Mucosa of descending colon (tissue), 3 donors: ENCODE results near the gene ZNF831. TPM values are rescaled to one million over a fixed set of nuclear protein-coding genes. Genes with fewer than 3 reads are reported as not detected.

Source experiments
- ATAC-seq: fragments of 200-7000 bp; cut with Tn5 transposase; one replicate; pipeline ENCODE4 v1.9.1; 2020; ENCODE audit warnings: mild to moderate bottlenecking, moderate library complexity
- DNase-seq, 3 donors: peaks; one replicate each; pipeline ENCODE4 v3.0.0-alpha.2; 2020
- H3K36me3 ChIP-seq: fragments of 200-600 bp; one replicate; pipeline ENCODE4 v1.8.0; 2021; ENCODE audit warnings: low read depth, mild to moderate bottlenecking
- H3K4me1 ChIP-seq: fragments of 200-600 bp; one replicate; pipeline ENCODE4 v1.8.0; 2021; ENCODE audit warnings: low read depth, mild to moderate bottlenecking
- H3K4me3 ChIP-seq: fragments of 200-600 bp; one replicate; pipeline ENCODE4 v1.8.0; 2021; ENCODE audit warnings: mild to moderate bottlenecking
- H3K9me3 ChIP-seq: fragments of 200-600 bp; one replicate; pipeline ENCODE4 v1.8.0; 2021; ENCODE audit warnings: mild to moderate bottlenecking
- intact Hi-C, 2 donors: fragments of 100-400 bp; cut with DNase I in 1 of 2; cut with micrococcal nuclease in 1 of 2; formaldehyde crosslinking; loops; one replicate each; pipeline versions ENCODE4 v1.11.0 to v1.11.1; 2022; cut with DNase I, micrococcal nuclease
- total RNA-seq, 3 donors: library from RNA; stranded (reverse); fragmentation: NEBNext Ultra II Directional in 2 of 3; extraction: Animal tissue kit (Norgen Biotek cat#: 25700) in 2 of 3; gene quantifications; one replicate each; pipeline versions ENCODE4 v1.2.1 to v1.2.4, GENCODE V29; 2021 to 2023
- TF ChIP-seq, protein P1 (sequence below): fragments of 200-600 bp; IDR thresholded peaks from one replicate; pipeline ENCODE4 v1.8.0; 2022; ENCODE audit warnings: antibody characterized with exemption, mild to moderate bottlenecking
- donor health status: DM: no; HTN: no; CAD: no; lungs with moderate emphysema.
- donor health status: DM: no; HTN: no; CAD: no.
- donor health status: DM: no; HTN: yes; CAD: no.

ZNF831 gene
- total RNA-seq, 3 donors from 2014 or later, result 0.38 to 0.89 (median 0.57) TPM

DNA sequence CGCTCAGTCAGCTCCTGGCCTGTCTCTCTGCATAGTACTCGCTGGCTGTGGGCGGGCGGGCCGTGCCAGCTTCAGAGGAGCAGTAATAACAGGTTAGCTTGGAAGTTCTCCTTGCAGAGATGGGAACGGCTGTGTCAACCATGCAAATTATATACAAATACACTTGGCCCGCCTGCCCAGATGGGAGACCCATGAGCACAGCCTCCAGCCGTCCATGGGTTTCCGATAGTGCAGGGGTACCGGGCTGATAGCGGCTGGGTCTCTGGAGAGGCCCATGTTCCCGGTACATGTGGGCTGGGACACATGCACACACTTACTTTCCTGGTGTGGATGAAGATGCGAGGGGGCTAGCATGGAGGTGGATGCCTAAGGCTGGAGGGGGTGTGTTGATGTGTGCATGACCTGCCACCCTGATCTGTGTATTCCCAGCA is 12.8 kb upstream of the ZNF831 start:
- Histone ChIP-seq H3K4me1 (peaks cover 3% of the 10 kb centered on the region), H3K36me3 (no peaks in the 10 kb centered on the region), H3K9me3 (no peaks in the 10 kb centered on the region), H3K4me3 (no peak overlapping the region)
- TF ChIP-seq, protein P1, sequence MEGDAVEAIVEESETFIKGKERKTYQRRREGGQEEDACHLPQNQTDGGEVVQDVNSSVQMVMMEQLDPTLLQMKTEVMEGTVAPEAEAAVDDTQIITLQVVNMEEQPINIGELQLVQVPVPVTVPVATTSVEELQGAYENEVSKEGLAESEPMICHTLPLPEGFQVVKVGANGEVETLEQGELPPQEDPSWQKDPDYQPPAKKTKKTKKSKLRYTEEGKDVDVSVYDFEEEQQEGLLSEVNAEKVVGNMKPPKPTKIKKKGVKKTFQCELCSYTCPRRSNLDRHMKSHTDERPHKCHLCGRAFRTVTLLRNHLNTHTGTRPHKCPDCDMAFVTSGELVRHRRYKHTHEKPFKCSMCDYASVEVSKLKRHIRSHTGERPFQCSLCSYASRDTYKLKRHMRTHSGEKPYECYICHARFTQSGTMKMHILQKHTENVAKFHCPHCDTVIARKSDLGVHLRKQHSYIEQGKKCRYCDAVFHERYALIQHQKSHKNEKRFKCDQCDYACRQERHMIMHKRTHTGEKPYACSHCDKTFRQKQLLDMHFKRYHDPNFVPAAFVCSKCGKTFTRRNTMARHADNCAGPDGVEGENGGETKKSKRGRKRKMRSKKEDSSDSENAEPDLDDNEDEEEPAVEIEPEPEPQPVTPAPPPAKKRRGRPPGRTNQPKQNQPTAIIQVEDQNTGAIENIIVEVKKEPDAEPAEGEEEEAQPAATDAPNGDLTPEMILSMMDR, result no peak
- ATAC-seq (no peak), DNase-seq (no peak)
- intact Hi-C loops, result no loop called here

DNA sequence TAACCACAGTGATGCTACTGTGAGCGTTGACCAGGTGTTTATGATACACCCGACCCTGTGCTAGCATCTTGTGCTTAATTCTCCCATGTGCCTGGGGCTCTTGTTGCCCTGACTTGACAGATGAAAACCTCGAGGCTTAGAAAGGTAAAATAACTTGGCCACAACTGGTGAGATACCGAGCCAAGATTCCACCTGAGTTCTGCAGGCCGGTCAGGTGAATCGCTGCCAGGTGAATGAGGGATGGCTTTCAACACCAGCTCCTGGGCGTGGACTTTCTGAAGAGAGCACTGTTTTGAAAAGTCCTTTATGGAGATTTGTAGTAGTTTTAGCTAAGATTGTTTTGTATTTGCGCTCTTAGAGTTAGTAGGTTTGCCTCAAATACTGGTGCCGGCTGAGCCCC is 12.2 kb upstream of the ZNF831 start:
- Histone ChIP-seq H3K36me3 (no peaks in the 10 kb centered on the region), H3K4me1 (peaks cover 3% of the 10 kb centered on the region), H3K9me3 (no peaks in the 10 kb centered on the region), H3K4me3 (no peak overlapping the region)
- TF ChIP-seq, protein P1, result no peak
- ATAC-seq (no peak), DNase-seq (no peak)
- intact Hi-C loops, result no loop called here

DNA sequence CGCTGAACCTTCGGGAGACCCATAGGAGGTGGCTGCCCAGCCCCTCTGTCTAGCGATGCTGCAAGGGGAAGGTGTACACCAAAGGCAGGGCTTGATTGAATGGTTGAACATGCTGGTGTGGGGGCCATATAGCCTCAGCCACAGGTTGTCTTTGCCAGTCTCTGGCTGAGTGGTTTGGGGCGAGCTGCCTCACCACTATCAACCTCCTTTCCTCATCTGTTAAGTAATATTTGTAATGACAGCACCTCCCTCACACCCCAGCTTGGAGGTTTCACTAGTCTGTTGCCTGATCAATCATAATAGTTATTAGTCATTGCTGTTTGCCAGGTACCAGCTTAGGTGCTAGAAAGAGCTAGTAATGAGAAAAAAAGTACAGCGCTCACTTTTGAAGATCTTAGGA is 11.8 kb upstream of the ZNF831 start:
- Histone ChIP-seq H3K4me1 (peaks cover 3% of the 10 kb centered on the region), H3K36me3 (no peaks in the 10 kb centered on the region), H3K9me3 (no peaks in the 10 kb centered on the region), H3K4me3 (no peak overlapping the region)
- TF ChIP-seq, protein P1, result no peak
- ATAC-seq (no peak), DNase-seq (no peak)
- intact Hi-C loops, result no loop called here

DNA sequence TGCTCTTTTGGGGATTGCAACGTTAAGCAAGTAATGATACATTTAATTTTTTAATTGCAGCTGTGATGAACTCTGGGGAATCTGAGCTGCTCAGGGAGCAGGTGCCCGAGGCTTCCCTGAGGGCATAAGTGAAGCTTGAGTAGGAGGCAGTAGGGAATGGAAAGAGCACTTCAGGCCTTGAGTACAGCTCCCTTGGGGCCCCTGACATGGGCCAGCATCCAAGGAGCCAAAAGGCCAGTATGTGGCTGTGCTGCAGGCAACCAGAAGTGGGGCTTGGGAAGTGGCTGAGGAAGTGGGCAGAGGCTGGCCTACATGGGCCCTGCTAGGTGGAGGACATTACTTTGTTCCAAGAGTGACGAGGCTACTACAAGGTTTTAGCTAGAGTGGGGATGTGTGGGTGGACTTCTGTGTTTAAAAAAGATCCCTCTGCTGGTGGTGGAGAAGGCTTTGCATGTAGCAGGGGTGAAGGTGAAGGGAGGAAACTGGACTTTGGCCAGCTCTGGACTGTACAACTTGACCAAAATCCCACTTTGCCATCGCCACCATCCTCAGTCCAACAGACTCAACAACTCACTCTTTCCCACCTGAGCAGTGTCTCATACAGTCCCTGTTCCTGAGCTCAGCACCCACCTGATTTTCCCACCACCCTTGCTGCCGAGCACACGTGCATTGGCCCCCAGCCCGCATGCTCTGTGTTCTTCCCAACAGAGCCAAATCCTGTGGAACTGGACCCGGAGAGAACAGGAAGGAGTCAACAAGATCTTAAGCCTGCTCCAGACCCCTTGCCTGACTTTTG is 10.9 kb upstream of the ZNF831 start:
- intact Hi-C loops, result no loop called here
- Histone ChIP-seq H3K4me3 (no peak overlapping the region), H3K36me3 (no peaks in the 10 kb centered on the region), H3K4me1 (peaks cover 3% of the 10 kb centered on the region), H3K9me3 (no peaks in the 10 kb centered on the region)
- DNase-seq, result no peak
- TF ChIP-seq, protein P1, result no peak
- no peak for ATAC-seq

DNA sequence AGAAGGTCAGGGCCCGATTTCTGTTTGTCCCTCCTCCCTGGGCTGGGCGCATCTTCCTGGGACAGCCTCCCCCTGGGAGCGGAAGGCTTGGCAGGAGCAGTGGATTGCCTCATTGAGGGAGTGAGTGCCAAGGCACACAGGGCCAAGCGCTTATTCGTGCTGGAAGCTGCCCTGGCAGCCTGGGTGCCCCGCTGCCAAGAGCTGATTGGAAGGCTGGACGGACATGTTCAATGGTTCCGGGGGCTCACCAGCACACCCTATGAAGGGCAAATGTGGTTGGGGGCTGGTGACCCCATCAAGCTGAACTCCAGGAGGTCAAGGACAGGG is 10.3 kb upstream of the ZNF831 start:
- no peak for ATAC-seq
- intact Hi-C loops, result no loop called here
- TF ChIP-seq, protein P1, result no peak

More for the DNA sequence above, 10.3 kb upstream of the ZNF831 start:
- Histone ChIP-seq H3K4me3 (no peak overlapping the region), H3K4me1 (peaks cover 3% of the 10 kb centered on the region), H3K36me3 (no peaks in the 10 kb centered on the region), H3K9me3 (no peaks in the 10 kb centered on the region)
- DNase-seq, result peak in 1 of 3 donors; percentile 58
